Measurements from ENCODE around the gene LSM3.

DNA sequence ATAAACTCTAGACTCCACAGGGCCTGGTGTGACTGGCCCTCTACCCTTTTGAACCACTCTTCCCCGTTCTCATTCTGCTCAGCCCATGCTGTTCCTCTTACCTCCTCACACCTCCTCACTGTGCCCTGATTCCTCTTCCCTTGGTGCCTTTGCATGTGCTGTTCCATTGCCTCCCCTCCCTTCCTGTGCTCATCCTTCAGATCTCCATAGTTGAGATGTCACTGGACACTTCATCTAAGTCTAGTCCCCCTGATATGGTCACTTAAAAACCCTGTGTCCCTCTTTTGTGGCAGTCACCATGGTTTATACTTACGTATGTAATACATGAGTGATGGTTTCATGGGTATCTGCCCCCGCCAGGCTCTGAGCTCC, 69.8 kb downstream of the LSM3 start:
- TF ChIP-seq, protein P1, sequence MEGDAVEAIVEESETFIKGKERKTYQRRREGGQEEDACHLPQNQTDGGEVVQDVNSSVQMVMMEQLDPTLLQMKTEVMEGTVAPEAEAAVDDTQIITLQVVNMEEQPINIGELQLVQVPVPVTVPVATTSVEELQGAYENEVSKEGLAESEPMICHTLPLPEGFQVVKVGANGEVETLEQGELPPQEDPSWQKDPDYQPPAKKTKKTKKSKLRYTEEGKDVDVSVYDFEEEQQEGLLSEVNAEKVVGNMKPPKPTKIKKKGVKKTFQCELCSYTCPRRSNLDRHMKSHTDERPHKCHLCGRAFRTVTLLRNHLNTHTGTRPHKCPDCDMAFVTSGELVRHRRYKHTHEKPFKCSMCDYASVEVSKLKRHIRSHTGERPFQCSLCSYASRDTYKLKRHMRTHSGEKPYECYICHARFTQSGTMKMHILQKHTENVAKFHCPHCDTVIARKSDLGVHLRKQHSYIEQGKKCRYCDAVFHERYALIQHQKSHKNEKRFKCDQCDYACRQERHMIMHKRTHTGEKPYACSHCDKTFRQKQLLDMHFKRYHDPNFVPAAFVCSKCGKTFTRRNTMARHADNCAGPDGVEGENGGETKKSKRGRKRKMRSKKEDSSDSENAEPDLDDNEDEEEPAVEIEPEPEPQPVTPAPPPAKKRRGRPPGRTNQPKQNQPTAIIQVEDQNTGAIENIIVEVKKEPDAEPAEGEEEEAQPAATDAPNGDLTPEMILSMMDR (IDR thresholded peaks at IDR 0.05 in 4 of 5, conservative IDR thresholded peaks at IDR 0.05 in 1 of 5), result no peak
- TF ChIP-seq POLR2A (IDR thresholded peaks at IDR 0.05), result no peak

All from gastrocnemius medialis (tissue), 4 donors.